Fibroblast of the aortic adventitia (primary cell): ENCODE measurements around the gene ZNF516. TPM values are rescaled to one million over a fixed set of nuclear protein-coding genes. Genes with fewer than 3 reads are reported as not detected.

Experiments used
- DNase-seq: peaks from one replicate; pipeline ENCODE4 v3.0.0-alpha.2; 2010; ENCODE audit warnings: low read depth
- H3K4me3 ChIP-seq: 2 replicates; pipeline ENCODE4 v1.5.1; 2011; ENCODE audit warnings: low read depth, mild to moderate bottlenecking, control low read depth, low read length, moderate library complexity
- total RNA-seq: library from RNA; depleted of rRNA; stranded (reverse); fragments of >200 nt; gene quantifications from 2 replicates; pipeline ENCODE4 v1.2.3, GENCODE V29; 2012; ENCODE audit warnings: low replicate concordance
- TF ChIP-seq, protein P1 (sequence below): IDR thresholded peaks from 2 replicates; pipeline ENCODE4 v1.5.1; 2011; ENCODE audit warnings: mild to moderate bottlenecking, low read length, control low read depth, inconsistent platforms; ENCODE audit not compliant: insufficient read depth

Gene ZNF516
- total RNA-seq, 1 donor, result 21.9 TPM

DNA sequence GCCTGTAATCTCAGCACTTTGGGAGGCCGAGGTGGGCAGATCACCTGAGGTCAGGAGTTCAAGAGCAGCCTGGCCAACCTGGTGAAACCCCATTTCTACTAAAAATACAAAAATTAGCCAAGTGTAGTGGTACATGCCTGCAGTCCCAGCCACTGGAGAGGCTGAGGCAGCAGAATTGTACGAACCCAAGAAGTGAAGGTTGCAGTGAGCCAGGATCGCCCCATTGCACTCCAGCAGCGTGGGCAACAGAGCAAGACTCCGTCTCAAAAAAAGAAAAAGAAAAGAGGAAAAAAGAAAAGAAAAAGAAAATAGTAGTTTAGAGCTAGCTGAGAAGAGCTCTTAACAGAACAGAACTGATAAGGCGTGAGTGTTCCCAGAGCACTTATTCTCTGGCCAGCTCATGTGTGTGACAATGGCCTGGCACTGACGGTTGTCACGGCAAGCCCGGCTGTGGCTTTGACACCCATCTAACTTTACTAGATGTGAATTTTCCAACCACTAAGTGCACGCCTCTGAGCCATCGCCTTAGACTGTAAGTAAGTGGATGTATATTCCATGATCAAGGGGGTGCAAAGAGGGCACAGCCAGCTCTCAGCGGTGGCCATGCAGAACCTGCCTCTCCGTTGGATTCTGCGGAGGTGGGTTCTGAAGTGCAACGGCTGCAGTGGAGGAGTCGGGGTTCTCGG lies 80.0 kb downstream of the ZNF516 start:
- TF ChIP-seq, protein P1, sequence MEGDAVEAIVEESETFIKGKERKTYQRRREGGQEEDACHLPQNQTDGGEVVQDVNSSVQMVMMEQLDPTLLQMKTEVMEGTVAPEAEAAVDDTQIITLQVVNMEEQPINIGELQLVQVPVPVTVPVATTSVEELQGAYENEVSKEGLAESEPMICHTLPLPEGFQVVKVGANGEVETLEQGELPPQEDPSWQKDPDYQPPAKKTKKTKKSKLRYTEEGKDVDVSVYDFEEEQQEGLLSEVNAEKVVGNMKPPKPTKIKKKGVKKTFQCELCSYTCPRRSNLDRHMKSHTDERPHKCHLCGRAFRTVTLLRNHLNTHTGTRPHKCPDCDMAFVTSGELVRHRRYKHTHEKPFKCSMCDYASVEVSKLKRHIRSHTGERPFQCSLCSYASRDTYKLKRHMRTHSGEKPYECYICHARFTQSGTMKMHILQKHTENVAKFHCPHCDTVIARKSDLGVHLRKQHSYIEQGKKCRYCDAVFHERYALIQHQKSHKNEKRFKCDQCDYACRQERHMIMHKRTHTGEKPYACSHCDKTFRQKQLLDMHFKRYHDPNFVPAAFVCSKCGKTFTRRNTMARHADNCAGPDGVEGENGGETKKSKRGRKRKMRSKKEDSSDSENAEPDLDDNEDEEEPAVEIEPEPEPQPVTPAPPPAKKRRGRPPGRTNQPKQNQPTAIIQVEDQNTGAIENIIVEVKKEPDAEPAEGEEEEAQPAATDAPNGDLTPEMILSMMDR, result no peak
- H3K4me3 ChIP-seq, result no peak overlapping the region
- DNase-seq, result no peak

DNA sequence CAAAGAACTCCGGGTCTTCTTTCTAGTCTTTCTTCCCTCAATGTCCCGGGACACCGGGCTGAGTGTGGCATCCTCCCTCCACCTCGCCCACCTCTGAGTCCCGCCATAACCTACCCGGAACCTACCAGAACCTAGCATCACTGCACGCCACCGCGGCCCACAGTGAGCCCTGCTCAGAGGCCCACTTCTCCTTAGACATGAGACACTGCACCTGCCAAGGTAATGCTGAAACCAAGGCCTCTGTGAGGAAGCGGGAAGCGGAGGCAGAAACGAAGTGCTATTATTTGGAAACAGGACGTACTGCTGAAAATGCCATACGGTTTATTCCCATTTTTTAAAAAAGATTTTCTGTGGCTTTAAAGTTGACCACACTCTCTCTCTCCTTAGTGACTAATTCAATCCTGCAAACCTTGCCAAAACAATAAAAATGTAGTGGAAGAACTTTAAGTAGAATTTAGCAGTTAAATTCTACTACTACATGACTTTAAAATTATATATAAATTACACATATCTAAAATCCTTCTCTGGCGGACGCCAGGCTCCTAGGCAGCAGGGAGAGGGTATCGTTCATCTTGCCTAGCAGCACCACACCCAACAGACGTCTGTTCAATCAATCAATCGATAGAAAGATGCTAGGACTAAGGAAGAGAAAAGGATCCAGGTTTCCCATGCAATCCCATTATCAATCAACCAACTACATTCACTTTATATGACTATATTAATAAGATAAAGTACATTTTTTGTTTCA lies 82.0 kb downstream of the ZNF516 start:
- TF ChIP-seq, protein P1, result no peak
- peak; percentile 68 for DNase-seq
- H3K4me3 ChIP-seq, result no peak overlapping the region

DNA sequence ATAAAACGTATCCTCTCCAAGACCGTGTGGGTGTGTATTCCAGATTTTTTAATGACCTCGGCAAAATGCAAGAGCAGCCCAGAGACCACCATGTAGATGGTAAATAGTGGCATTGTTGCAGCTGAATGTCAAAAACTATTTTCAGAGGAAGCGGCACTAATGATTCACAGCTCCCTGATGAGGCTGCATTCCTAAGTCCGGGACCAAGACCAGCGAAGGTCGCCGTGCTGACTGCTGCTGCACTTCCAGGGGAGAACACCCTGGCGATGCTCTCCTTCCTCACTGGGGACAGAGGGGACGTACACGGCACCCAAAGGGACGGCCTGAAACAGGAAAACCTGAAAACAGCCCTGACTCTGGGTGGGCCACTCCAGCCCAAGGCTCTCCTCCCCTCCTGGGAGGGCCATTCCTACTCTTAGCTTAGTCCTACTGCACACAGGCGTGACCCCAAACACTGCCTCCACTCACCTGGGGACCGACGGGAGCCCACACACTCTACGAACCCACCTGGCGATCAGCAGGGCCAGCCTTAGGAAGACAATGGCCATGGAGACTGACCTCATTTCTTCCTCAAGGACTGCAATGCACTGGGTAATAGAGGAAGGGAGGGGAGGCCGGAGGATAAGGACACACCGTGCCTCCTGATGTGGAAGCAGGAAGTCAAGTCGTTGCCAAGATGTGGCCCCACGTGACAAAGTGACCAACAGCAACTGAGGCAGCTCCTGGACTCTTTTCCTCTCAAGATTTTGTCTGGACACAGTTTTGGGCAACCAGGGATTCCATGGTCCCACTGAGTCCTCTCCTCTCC lies 82.8 kb downstream of the ZNF516 start:
- peak; percentile 43 for DNase-seq
- no peak overlapping the region for H3K4me3 ChIP-seq
- TF ChIP-seq, protein P1, result no peak

DNA sequence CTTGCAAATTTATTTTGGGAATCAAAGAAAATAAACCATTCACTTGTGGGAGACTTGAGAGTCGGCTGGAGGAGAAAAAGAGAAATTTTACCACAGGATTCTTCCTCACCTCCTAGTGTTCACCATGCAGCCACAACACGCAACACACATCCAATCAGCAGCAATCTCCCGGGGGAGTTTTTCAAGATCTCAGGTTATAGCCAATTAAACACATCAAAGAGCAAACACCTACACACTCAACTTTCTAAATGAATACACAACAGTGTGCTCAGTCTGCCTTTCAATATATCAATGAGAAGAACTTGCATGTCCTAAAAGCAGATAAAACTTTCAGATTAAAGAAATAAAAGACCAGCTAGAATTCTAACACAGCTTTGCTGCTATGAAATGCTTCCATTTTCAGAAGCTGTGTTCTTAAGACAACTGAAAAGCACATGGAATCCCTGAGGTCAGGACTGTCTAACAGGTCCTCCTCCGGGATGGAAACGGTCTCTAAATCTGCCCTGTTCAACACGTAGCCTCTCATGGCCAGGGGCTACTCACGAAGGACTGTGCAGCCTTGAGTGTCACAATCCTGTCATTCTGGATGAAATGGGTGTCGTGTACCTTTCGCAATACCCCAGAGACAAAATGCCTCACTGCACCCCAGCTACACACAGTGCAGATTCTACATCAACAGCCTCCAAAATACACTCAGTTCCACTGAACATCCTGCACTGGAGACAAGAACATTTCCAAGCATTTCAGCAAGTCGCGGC lies 84.2 kb downstream of the ZNF516 start:
- DNase-seq, result no peak
- TF ChIP-seq, protein P1, result no peak
- no peak overlapping the region for H3K4me3 ChIP-seq

DNA sequence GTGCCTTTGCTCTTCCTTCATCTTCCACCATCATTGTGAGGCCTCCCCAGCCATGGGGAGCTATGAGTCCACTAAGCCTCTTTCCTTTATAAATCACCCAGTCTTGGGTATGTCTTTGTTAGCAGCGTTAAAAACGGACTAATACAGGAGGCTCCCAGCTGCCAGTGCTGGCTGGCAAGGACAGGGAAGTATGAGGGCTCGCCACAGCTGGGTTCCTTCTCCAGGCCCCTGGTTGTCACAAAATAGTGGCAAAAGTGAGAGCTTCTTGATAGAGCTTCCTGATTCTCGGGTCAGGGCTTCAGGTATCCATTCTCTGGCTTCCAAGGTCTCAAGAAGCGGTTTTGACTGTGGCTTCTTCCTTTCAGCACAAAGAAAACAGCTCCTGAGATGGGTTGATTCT lies 85.0 kb downstream of the ZNF516 start:
- no peak for DNase-seq
- TF ChIP-seq, protein P1, result no peak
- H3K4me3 ChIP-seq, result no peak overlapping the region

DNA sequence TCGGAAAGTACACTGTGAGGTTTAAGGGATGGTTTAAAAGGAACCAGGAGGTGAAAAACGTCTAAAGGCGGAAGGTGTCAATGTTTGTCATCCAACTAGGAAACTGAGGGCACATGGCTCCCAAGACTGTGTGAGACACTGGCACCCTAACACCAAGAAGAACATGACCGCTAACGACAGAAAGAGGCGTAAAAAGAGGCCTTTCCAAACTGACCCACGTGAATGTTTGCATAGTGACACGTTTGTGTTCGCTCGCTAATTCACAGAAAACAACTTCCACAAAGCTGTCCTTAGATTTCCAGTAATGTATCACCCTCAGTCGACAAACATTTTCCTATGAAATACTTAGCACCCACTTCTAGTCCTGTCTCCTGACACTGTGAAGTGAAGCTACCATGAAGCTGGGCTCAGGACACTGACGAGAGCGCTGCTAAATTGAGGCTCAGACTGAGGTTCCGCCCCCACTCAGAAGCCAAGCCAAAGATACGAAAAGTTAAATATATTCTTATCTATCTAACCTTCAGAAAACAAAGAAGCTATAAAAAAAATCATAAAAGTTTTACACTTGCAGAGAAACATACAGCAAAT lies 86.5 kb downstream of the ZNF516 start:
- no peak for DNase-seq
- H3K4me3 ChIP-seq, result no peak overlapping the region
- TF ChIP-seq, protein P1, result no peak
